Omental fat pad (tissue), 4 donors: Measurements from ENCODE around the gene ARFGAP1. TPM values are rescaled to one million over a fixed set of nuclear protein-coding genes. Genes with fewer than 3 reads are reported as not detected.

Source experiments
- ATAC-seq: fragments of 150-250 bp; one replicate; pipeline ENCODE4 v1.9.1; 2016; ENCODE audit warnings: mild to moderate bottlenecking, moderate library complexity; ENCODE audit not compliant: low FRiP score
- DNase-seq: peaks from one replicate; pipeline ENCODE4 v3.0.0-alpha.2; 2019; ENCODE audit warnings: low spot score
- CTCF ChIP-seq, 3 donors: fragments of 450-650 bp; IDR thresholded peaks; one replicate each; pipeline ENCODE4 v1.5.1; 2016 to 2017; ENCODE audit warnings: antibody characterized with exemption in 3 of 3, mild to moderate bottlenecking in 3 of 3, moderate library complexity in 2 of 3
- small RNA-seq: library from RNA; depleted of rRNA; stranded (forward); fragments of <200 nt; gene quantifications from one replicate; pipeline ENCODE3, GENCODE V24; 2016
- total RNA-seq, 4 donors: library from RNA; depleted of rRNA; stranded (reverse); fragments of >200 nt; gene quantifications; one replicate each; pipeline ENCODE4 v1.1.0, GENCODE V29; 2016

Gene ARFGAP1
- total RNA-seq, 4 donors from 2014 or later: 29.2 to 59.7 (median 41.3) TPM

- ATAC-seq (no peak), DNase-seq (no peak)
- TF ChIP-seq CTCF (IDR thresholded peaks at IDR 0.05): no peak
Observed at GRCh38 chr20:63336232-63336752, 63.7 kb downstream of the ARFGAP1 start.

- no peak for DNase-seq
- no peak for TF ChIP-seq CTCF (IDR thresholded peaks at IDR 0.05)
- ATAC-seq: no peak
Observed at GRCh38 chr20:63337786-63338420, 65.3 kb downstream of the ARFGAP1 start.

Small RNA genes within 50 kb of the gene (small RNA-seq; reads per million reads assigned to genes)
- gene MIR3196 (not detected), gene MIR4326 (0.39 reads per million), gene RNU6-994P (not detected)

Other genes with a start within 250 kb of the ARFGAP1 start
- 10 to 100 TPM; 21.2 to 49.6 (median 25.8) TPM for gene YTHDF1, start 56.7 kb upstream of the ARFGAP1 start, total RNA-seq
- 1 to 10 TPM in 1 of 4 donors, under 1 TPM in 1, not detected in 2; 0.48 to 3.0 TPM for gene BIRC7, start 36.9 kb upstream of the ARFGAP1 start, total RNA-seq
- not detected for gene NKAIN4, start 18.4 kb upstream of the ARFGAP1 start, total RNA-seq
- not detected for gene COL20A1, start 20.4 kb downstream of the ARFGAP1 start, total RNA-seq
- not detected for gene CHRNA4, start 88.5 kb downstream of the ARFGAP1 start, total RNA-seq
- gene KCNQ2, start 199.8 kb downstream of the ARFGAP1 start, total RNA-seq: not detected
- gene EEF1A2, start 226.3 kb downstream of the ARFGAP1 start, total RNA-seq: 1 to 10 TPM in 3 of 4 donors, not detected in 1; 2.1 to 4.7 (median 2.8) TPM
- 100 to 1,000 TPM in 1 of 4 donors, 10 to 100 TPM in 3; 22.2 to 108 (median 75.8) TPM for gene PPDPF, start 248.0 kb downstream of the ARFGAP1 start, total RNA-seq